Umbilical cord (tissue), 2 donors: ENCODE measurements around the gene DNMT1. TPM values are rescaled to one million over a fixed set of nuclear protein-coding genes. Genes with fewer than 3 reads are reported as not detected.

Experiments used
- DNase-seq: peaks from one replicate; pipeline ENCODE4 v3.0.0-alpha.2; 2015; ENCODE audit warnings: low spot score
- total RNA-seq: library from RNA; depleted of rRNA; stranded (reverse); fragments of >200 nt; gene quantifications from one replicate; pipeline ENCODE4 v1.2.3, GENCODE V29; 2014; ENCODE audit warnings: low replicate concordance; ENCODE audit not compliant: insufficient read depth

The DNMT1 gene
- total RNA-seq, 1 donor from 2014 or later, result 11.3 TPM

DNA sequence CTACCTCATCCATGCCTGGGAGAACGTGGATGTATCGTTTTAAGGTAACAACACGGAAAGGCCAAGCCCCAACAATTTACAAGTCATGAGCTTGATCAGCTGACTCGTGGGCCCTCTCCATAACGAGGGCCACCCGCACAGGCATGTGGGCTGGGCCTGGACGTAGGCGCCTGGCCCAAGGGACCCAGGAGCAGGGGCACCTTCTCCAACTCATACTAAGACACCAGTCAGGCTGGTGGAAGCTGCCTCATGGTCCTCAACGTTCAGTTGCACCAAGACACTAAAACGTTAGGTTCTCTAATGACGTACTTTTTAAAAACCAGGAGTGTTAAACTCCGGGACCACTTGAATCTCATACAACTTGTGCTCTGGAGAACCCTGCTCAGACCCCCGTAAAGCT is 53.3 kb downstream of the DNMT1 start:
- no peak for DNase-seq

DNA sequence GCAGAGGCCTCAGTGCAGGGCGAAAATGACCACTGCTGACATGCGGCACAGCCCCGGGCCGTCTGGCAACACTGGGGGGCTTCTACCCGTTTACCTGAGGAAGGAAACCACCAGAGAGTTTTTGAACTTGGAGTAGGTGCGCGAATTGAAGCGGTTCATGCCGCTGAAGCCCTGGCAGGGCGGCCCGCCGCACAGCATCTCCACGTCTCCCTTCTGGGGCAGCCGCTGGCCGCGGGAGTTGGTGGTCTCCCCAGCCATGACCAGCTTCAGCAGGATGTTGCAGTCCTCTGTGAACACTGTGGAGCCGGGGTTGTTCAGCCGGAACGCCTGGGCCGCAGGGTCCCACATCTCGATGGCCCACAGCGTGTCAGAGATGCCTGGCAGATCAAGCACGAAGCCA is 54.8 kb downstream of the DNMT1 start:
- no peak for DNase-seq

- no peak for DNase-seq
Observed at GRCh38 chr19:10138879-10139795, 55.6 kb downstream of the DNMT1 start.

DNA sequence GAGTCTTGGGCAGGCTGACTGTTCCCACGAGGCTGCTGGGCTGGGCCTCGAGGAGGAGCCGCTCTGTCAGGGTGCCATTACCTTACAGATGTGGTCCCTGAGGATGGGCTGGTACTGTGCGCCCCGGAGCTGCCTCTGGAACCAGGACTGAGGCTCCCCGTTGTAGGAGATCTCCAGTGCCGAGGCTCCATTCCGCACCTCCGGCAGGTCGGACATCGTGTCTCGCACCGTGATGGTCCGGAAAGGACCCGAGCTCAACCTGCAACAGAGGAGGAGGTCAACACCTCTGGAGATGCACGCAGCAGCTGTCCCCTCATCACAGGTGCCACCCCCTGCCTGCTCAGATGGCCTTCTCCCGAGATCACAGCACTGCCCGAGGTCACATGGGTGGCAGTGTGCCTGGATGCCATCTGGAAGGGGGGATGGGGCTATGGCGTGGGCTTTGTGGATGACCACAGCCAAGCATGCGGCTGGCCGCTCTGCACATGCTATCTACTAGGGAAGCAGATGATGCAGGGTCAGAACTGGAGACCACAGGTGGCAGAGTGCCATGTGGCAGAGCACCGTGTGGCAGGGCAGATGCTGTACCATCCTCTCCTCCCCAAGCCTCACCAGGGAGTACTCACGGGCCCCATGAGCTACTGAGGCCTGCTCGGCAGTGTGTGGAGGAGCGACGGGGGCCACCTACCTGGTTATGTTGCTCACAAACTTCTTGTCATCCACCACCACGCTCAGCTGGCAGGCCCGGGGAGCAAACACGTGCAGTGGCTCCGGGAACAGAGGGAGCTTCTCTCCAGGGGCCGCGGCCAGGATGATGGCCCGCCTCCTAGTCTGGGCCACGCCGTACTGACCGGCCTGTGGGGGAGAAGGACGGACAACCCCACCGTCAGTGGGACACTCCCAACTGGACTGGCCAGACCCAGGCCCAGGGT is 56.7 kb downstream of the DNMT1 start:
- DNase-seq, result no peak

GRCh38 chr19:10136936-10137335 is 57.8 kb downstream of the DNMT1 start:
- no peak for DNase-seq

DNA sequence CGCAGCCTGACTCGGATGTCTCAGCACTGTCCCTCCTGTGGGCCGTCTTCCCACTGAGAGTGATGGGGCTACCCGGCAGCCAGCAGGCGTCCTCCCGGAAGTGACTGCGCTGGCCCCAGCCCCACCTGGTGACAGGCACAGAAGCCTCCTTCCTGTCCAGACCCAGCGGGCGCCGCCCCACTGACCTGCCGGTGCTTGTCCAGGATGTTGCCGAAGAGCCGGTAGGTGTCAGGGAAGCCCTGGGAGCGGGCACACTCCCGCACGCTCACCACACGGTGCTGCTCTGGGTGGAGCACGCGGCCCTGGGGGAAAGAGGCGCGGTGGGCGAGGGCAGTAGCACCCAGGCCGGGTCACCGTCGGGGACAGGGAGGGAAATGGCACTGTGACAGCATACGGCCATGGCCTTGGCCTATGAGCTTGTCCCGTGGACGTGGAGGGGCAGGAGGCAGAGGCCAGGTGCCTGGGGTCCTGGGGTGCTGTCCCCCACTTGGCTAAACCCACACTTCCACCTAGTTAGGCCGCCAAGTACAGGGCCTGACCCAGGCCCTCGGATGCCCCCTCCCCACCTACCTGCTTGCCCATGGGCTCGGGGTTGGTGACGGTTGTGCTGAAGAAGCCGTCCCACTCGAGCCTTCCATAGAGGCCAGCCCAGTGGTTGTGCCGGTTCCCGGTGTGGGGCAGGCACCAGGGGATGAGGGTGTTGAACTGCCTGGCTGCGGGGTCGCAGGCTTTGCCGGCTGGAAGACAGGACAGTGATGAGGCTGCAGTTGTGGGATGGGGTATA is 59.0 kb downstream of the DNMT1 start:
- no peak for DNase-seq

DNA sequence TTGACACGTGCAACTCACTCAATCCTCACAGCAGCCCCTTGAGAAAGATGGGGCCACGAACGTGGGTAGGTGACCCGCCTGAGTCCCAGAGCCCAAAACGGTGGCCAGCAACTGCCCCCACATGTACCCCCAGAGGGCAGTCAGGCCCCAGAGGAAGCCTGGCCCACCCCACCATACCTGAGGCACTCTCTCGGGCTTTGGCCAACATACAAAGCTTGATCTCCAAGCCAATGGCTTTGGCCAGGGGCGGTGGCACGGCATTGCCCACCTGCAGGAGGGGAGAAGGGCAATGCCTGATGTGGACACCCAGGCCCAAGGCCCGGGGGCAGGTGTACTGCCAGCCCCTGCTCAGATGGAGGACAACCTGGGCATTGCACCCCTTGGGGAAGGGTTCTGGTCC is 60.7 kb downstream of the DNMT1 start:
- DNase-seq, result no peak

- no peak for DNase-seq
Observed at GRCh38 chr19:10133596-10133995, 61.2 kb downstream of the DNMT1 start.

DNA sequence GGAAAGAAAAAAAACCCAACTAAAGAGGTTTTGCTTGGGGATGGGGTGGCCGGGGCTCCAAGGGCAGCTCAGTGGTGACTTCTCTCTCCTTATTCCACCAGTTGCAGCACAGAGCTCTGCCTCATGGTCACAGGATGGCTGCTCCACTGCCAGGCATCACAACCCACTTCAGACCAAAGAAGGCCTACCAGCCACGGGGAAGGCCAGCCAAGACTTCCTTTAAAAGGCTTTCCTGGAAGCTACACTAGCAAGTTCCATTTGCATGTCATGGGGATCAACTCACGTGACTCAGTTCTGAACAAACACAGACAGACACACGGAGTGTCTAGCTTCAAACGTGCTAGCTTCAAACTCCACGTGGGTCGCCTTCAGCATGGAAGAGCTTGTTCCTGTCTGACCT is 61.8 kb downstream of the DNMT1 start:
- DNase-seq, result no peak

- DNase-seq, result no peak
Observed at GRCh38 chr19:10126213-10126639, 68.5 kb downstream of the DNMT1 start.

DNA sequence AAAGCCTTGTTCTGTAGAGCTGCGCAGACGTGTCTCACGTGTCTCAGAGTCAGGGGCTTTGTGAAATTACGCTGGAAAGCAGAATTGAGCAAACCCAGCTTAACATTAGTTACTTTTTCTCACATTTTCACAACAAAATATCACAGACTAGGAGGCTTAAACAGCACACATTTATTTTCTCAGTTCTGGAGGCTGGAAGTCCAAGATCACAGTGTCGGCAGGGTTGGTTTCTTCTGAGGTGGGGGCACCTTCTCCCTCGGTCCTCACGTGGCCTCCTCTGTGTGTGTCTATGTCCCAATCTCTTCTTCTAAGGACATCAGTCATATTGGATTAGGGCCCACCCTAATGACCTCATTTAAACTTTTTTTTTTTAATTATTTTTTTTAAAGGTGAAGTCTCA is 70.3 kb downstream of the DNMT1 start:
- DNase-seq, result no peak

- peak; percentile 45 for DNase-seq
Observed at GRCh38 chr19:10122045-10122444, 72.7 kb downstream of the DNMT1 start.

- DNase-seq, result peak; percentile 42
Observed at GRCh38 chr19:10120538-10121189, 74.1 kb downstream of the DNMT1 start.

DNA sequence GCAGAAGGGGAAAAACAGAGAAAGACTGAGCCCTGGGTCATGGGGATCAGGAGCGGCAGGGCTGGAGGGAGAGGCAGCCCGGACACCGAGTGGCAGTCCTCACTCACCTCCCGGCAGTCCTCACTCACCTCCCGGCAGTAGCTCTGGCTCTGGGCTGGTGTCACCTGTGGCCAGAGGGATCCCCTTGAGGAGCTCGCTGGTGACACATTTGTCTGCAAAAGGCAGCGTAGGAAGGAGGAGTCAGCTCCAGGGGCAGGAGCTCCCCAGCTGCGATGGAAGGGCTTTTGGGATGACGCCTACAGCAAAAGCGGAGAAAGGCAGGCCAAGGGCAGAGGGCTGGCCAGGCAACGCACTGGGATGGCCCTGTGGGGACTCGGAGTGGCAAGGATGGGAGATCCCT is 75.8 kb downstream of the DNMT1 start:
- no peak for DNase-seq

- no peak for DNase-seq
Observed at GRCh38 chr19:10116866-10117616, 77.7 kb downstream of the DNMT1 start.

DNA sequence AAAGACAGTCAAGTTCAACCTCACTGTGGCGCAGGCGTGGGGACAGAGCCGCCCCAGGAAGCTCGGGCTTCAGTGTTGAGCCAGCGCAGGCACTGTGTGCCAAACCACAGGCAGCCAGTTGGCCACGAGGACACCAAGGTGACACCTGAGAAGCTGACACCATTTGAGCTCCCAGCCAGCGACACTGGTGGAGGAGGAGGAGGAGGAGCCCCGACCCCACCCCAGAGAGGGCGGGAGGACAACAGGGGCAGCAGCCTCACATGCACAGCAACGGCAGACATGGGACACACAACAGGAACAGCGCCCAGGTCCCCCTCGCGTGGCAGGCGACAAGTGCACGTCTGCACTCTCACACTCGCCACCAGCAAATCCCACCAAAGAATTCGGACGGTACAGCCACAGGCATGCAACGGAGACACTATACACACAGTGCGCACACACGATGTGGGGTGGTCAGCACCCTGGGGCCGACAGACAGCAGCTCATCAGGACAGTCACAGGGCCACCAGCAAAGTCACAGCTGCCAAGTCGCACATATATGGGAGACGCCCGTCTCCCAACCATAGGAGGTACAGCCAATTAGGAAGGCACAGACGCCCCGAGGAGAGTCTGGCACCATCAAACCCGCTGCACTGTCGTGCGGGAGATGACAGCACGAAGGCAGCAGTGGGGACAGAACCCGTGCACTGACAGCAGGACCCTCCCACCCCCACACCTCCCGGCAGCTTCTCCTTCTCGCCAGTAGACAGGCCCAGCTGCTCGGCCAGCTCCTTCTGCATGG is 78.5 kb downstream of the DNMT1 start:
- DNase-seq, result no peak

GRCh38 chr19:10115392-10116084 is 79.2 kb downstream of the DNMT1 start:
- DNase-seq, result no peak

DNA sequence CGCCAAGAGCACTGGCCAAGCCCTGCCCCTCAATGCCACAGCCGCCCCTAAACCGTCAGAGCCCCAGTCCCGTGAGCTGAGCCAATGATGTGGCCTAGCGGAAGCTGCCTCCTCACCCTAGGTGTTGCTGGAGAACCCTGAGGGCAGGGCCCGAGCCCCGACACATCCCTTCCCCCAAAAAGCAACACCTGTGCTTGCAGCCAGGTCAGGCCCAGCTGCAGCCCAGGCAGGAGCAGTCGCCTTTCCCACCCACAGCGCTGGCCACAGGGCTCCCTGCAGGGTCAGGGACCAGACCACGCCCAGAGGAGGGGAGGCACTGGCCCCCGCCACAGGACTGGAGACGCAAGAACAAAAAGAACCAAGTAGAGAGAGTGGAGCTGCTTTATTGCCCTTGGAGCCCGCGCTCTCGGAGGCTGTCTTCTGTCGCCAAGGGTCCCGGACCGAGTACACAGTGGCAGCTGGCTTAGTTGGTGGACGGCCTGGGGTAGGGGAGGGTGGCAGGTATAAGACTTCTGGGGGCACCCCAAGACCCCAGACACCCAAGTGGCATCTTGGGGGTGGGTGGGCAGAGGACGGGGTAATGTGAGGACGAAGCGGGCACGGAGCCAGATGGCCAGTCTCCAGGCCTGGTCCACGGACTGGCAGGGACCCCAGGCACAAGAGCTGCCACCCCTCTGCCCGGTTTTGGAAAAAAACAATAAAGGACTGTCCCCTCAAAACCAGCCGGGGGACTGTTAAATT is 79.9 kb downstream of the DNMT1 start:
- no peak for DNase-seq
